ENCODE data around the gene PPP1R8. TPM values are rescaled to one million over a fixed set of nuclear protein-coding genes. Genes with fewer than 3 reads are reported as not detected.
A peak's percentile ranks its signal among the peaks of the same experiment; 100 is the strongest.
"Not testable (repeated sequence)": the region's sequence is repeated elsewhere in the genome, so short reads cannot be mapped to it uniquely, and the experiment has no call there.

PPP1R8 gene
- total RNA-seq, 1 experiment from 2014 or later = 38.3 TPM

DNA sequence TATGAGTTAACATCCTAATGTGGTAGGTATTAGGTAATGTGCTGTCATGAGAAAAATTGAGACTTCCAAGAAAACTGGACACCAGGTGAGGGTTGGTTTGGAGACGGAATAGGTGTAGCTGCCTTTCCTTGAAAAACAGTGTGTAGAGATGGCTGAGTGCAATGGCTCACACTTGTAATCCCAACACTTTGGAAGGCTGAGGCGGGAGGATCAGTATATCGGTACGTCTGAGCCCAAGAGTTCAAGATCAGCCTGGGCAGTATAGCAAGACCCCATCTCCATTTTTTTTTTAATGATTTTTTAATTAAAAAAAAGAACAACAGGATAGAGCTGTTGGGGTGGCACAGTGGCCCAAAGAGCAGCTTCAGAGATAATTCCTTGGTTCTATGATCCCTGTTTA, 6.8 kb upstream of the PPP1R8 start:
- Histone ChIP-seq H3K27ac (ENCODE audit: low read length) (no peak overlapping the region), H3K4me3 (ENCODE audit: low read length) (no peak overlapping the region), H4K20me1 (ENCODE audit: insufficient read depth, low read depth, low read length) (no peaks in the 10 kb centered on the region), H3K36me3 (ENCODE audit: insufficient read depth, low read length) (peaks cover 23% of the 10 kb centered on the region), H3K4me2 (ENCODE audit: low read depth, low read length, poor library complexity, severe bottlenecking) (no peak overlapping the region), H3K9ac (ENCODE audit: low read length) (no peak overlapping the region), H3K27me3 (ENCODE audit: low read length) (no peaks in the 10 kb centered on the region), H3K9me2 (replicated peaks; ENCODE audit: insufficient read depth, low read length) (no peaks in the 10 kb centered on the region), H3K9me3 (ENCODE audit: low read length) (no peaks in the 10 kb centered on the region), H3K79me2 (ENCODE audit: low read length) (no peaks in the 10 kb centered on the region), H3K4me1 (ENCODE audit: low read length) (no peaks in the 10 kb centered on the region), H2AFZ (ENCODE audit: low read length) (no peak overlapping the region)
- no peak for DNase-seq

DNA sequence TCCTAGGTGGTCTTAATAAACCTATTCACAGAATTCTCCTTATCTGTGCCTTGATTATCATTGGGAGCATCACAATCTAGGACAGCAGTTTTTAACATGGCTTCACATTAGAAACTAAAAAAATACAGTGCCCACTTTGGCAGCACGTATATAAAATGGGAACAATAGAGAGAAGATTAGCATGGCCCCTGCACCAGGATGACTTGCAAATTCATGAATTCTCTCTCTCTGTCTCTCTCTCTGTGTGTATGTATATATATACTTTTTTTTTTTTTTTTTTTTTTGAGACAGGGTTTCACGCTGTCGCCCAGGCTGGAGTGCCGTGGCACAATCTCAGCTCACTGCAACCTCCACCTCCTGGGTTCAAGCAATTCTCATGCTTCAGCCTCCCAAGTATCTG, 6.2 kb upstream of the PPP1R8 start:
- Histone ChIP-seq H3K9me2 (replicated peaks; ENCODE audit: insufficient read depth, low read length) (no peaks in the 10 kb centered on the region), H3K4me2 (ENCODE audit: low read depth, low read length, poor library complexity, severe bottlenecking) (no peak overlapping the region), H4K20me1 (ENCODE audit: insufficient read depth, low read depth, low read length) (no peaks in the 10 kb centered on the region), H3K27me3 (ENCODE audit: low read length) (no peaks in the 10 kb centered on the region), H3K9ac (ENCODE audit: low read length) (no peak overlapping the region), H3K4me3 (ENCODE audit: low read length) (no peak overlapping the region), H3K4me1 (ENCODE audit: low read length) (no peaks in the 10 kb centered on the region), H3K27ac (ENCODE audit: low read length) (no peak overlapping the region), H3K36me3 (ENCODE audit: insufficient read depth, low read length) (peaks cover 21% of the 10 kb centered on the region), H3K9me3 (ENCODE audit: low read length) (no peaks in the 10 kb centered on the region), H2AFZ (ENCODE audit: low read length) (no peak overlapping the region), H3K79me2 (ENCODE audit: low read length) (no peaks in the 10 kb centered on the region)
- no peak for DNase-seq

- H2AFZ ChIP-seq (ENCODE audit: low read length); H3K9me2 ChIP-seq (replicated peaks; ENCODE audit: insufficient read depth, low read length); DNase-seq; H4K20me1 ChIP-seq (ENCODE audit: insufficient read depth, low read depth, low read length); H3K9me3 ChIP-seq (ENCODE audit: low read length); H3K27me3 ChIP-seq (ENCODE audit: low read length): not testable (repeated sequence)
- Histone ChIP-seq H3K27ac (ENCODE audit: low read length) (peak overlapping the region; percentile 70), H3K4me1 (ENCODE audit: low read length) (peaks cover 23% of the 10 kb centered on the region), H3K36me3 (ENCODE audit: insufficient read depth, low read length) (peaks cover 18% of the 10 kb centered on the region; the same call in 1 of the 2 replicates), H3K9ac (ENCODE audit: low read length) (peak overlapping the region; percentile 93), H3K4me2 (ENCODE audit: low read depth, low read length, poor library complexity, severe bottlenecking) (peak overlapping the region; percentile 73), H3K79me2 (ENCODE audit: low read length) (peaks cover 39% of the 10 kb centered on the region), H3K4me3 (ENCODE audit: low read length) (peak overlapping the region; percentile 81)
Measured at GRCh38 chr1:27829339-27829960, 1.1 kb upstream of the PPP1R8 start.

GRCh38 chr1:27831568-27832410, 1.2 kb downstream of the PPP1R8 start:
- Histone ChIP-seq H3K4me1 (ENCODE audit: low read length) (peaks cover 23% of the 10 kb centered on the region), H3K79me2 (ENCODE audit: low read length) (peaks cover 60% of the 10 kb centered on the region), H3K9me3 (ENCODE audit: low read length) (no peaks in the 10 kb centered on the region), H2AFZ (ENCODE audit: low read length) (no peak overlapping the region), H3K27ac (ENCODE audit: low read length) (peak overlapping the region; percentile 70), H3K4me2 (ENCODE audit: low read depth, low read length, poor library complexity, severe bottlenecking) (peak overlapping the region; percentile 73), H3K9ac (ENCODE audit: low read length) (peak overlapping the region; percentile 93), H3K36me3 (ENCODE audit: insufficient read depth, low read length) (peaks cover 34% of the 10 kb centered on the region; the same call in 1 of the 2 replicates), H3K9me2 (replicated peaks; ENCODE audit: insufficient read depth, low read length) (no peaks in the 10 kb centered on the region), H3K27me3 (ENCODE audit: low read length) (no peaks in the 10 kb centered on the region), H3K4me3 (ENCODE audit: low read length) (peak overlapping the region; percentile 81), H4K20me1 (ENCODE audit: insufficient read depth, low read depth, low read length) (no peaks in the 10 kb centered on the region)
- DNase-seq = peak; percentile 61

- Histone ChIP-seq H3K9ac (ENCODE audit: low read length) (peak overlapping the region; percentile 93; the same call in 1 of the 2 replicates), H2AFZ (ENCODE audit: low read length) (no peak overlapping the region), H3K36me3 (ENCODE audit: insufficient read depth, low read length) (peaks cover 36% of the 10 kb centered on the region; the same call in 1 of the 2 replicates), H3K4me2 (ENCODE audit: low read depth, low read length, poor library complexity, severe bottlenecking) (peak overlapping the region; percentile 73), H3K9me2 (replicated peaks; ENCODE audit: insufficient read depth, low read length) (no peaks in the 10 kb centered on the region), H3K79me2 (ENCODE audit: low read length) (peaks cover 63% of the 10 kb centered on the region), H3K27ac (ENCODE audit: low read length) (peak overlapping the region; percentile 70; the same call in 1 of the 2 replicates), H3K4me1 (ENCODE audit: low read length) (peaks cover 23% of the 10 kb centered on the region), H4K20me1 (ENCODE audit: insufficient read depth, low read depth, low read length) (no peaks in the 10 kb centered on the region), H3K9me3 (ENCODE audit: low read length) (no peaks in the 10 kb centered on the region), H3K4me3 (ENCODE audit: low read length) (peak overlapping the region; percentile 81), H3K27me3 (ENCODE audit: low read length) (no peaks in the 10 kb centered on the region)
- no peak for DNase-seq
Measured at GRCh38 chr1:27832762-27833161, 2.2 kb downstream of the PPP1R8 start.

GRCh38 chr1:27833470-27833869, 2.9 kb downstream of the PPP1R8 start:
- H3K36me3 ChIP-seq (ENCODE audit: insufficient read depth, low read length) = peaks cover 36% of the 10 kb centered on the region; the same call in 1 of the 2 replicates
- H3K9me2 ChIP-seq (replicated peaks; ENCODE audit: insufficient read depth, low read length) = no peaks in the 10 kb centered on the region
- peaks cover 66% of the 10 kb centered on the region for H3K79me2 ChIP-seq (ENCODE audit: low read length)
- no peaks in the 10 kb centered on the region for H3K9me3 ChIP-seq (ENCODE audit: low read length)
- H3K4me2 ChIP-seq (ENCODE audit: low read depth, low read length, poor library complexity, severe bottlenecking) = no peak overlapping the region
- H3K27ac ChIP-seq (ENCODE audit: low read length) = no peak overlapping the region
- H3K9ac ChIP-seq (ENCODE audit: low read length) = no peak overlapping the region
- H3K27me3 ChIP-seq (ENCODE audit: low read length) = no peaks in the 10 kb centered on the region
- H3K4me3 ChIP-seq (ENCODE audit: low read length) = no peak overlapping the region
- H3K4me1 ChIP-seq (ENCODE audit: low read length) = peaks cover 23% of the 10 kb centered on the region
- no peaks in the 10 kb centered on the region for H4K20me1 ChIP-seq (ENCODE audit: insufficient read depth, low read depth, low read length)
- no peak for DNase-seq
- H2AFZ ChIP-seq (ENCODE audit: low read length) = no peak overlapping the region

DNA sequence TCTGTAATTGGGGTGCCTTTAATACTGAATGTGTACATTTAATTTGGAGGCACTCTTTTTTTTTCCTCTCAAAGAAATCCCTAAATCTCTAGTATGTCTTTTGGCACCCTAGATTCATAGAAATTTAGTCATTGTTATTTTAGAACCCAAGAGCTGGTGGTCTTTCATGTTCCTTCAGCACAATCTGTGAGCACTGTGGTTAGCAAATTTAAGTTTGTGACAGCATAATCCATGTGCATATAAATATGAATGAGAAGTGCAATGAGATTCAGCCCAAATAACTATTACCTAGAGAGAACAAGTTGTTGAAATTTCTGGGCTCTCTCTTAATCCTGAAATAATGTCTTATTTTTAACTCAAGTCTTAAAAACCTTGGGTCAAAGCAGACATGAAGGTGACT, 4.5 kb downstream of the PPP1R8 start:
- H3K79me2 ChIP-seq (ENCODE audit: low read length) = peaks cover 76% of the 10 kb centered on the region
- no peak overlapping the region for H3K4me2 ChIP-seq (ENCODE audit: low read depth, low read length, poor library complexity, severe bottlenecking)
- no peaks in the 10 kb centered on the region for H3K9me3 ChIP-seq (ENCODE audit: low read length)
- no peak overlapping the region for H3K27ac ChIP-seq (ENCODE audit: low read length)
- H3K4me3 ChIP-seq (ENCODE audit: low read length) = no peak overlapping the region
- peaks cover 18% of the 10 kb centered on the region for H3K4me1 ChIP-seq (ENCODE audit: low read length)
- peaks cover 46% of the 10 kb centered on the region for H3K36me3 ChIP-seq (ENCODE audit: insufficient read depth, low read length)
- DNase-seq = no peak
- no peaks in the 10 kb centered on the region for H3K27me3 ChIP-seq (ENCODE audit: low read length)
- H3K9me2 ChIP-seq (replicated peaks; ENCODE audit: insufficient read depth, low read length) = no peaks in the 10 kb centered on the region
- no peaks in the 10 kb centered on the region; the same call in 1 of the 2 replicates for H4K20me1 ChIP-seq (ENCODE audit: insufficient read depth, low read depth, low read length)
- no peak overlapping the region for H3K9ac ChIP-seq (ENCODE audit: low read length)
- H2AFZ ChIP-seq (ENCODE audit: low read length) = no peak overlapping the region

DNA sequence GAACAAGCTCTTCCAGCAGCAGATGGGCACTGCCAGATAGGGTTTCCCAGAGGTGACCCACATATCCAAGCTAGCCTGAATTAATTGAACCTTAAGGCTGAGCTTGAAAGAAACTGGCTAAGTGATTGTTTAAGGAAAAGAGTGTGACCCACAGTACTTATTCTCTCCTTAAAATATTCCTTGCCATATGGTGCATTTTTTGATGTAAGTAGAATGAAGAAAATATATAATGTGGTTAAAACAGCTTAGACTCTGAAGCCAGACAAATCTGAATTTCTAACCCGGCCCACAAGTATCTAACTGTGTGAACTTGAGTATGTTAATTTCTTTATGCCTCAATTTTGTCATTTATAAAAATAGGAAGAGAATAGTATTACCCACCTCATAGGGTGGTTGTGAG, 4.9 kb downstream of the PPP1R8 start:
- H3K9ac ChIP-seq (ENCODE audit: low read length) = no peak overlapping the region
- no peaks in the 10 kb centered on the region for H3K9me2 ChIP-seq (replicated peaks; ENCODE audit: insufficient read depth, low read length)
- H3K4me3 ChIP-seq (ENCODE audit: low read length) = no peak overlapping the region
- DNase-seq = no peak
- H3K36me3 ChIP-seq (ENCODE audit: insufficient read depth, low read length) = peaks cover 50% of the 10 kb centered on the region
- H3K9me3 ChIP-seq (ENCODE audit: low read length) = no peaks in the 10 kb centered on the region
- no peak overlapping the region for H3K27ac ChIP-seq (ENCODE audit: low read length)
- no peaks in the 10 kb centered on the region; the same call in 1 of the 2 replicates for H4K20me1 ChIP-seq (ENCODE audit: insufficient read depth, low read depth, low read length)
- no peaks in the 10 kb centered on the region for H3K27me3 ChIP-seq (ENCODE audit: low read length)
- peaks cover 18% of the 10 kb centered on the region for H3K4me1 ChIP-seq (ENCODE audit: low read length)
- H3K79me2 ChIP-seq (ENCODE audit: low read length) = peaks cover 80% of the 10 kb centered on the region
- H3K4me2 ChIP-seq (ENCODE audit: low read depth, low read length, poor library complexity, severe bottlenecking) = no peak overlapping the region
- no peak overlapping the region for H2AFZ ChIP-seq (ENCODE audit: low read length)
